Transverse colon (tissue), 4 donors: ENCODE measurements around the gene PRSS35. TPM values are rescaled to one million over a fixed set of nuclear protein-coding genes. Genes with fewer than 3 reads are reported as not detected.

ENCODE experiments used
- DNase-seq: peaks from one replicate; pipeline ENCODE4 v3.0.0-alpha.2; 2019
- H3K27ac ChIP-seq, 4 donors: fragments of 200-600 bp; sonication (generic); 2 replicates each; pipeline ENCODE4 v1.5.1; 2016 to 2018; ENCODE audit warnings: inconsistent platforms in 4 of 4
- H3K27me3 ChIP-seq: fragments of 200-600 bp; sonication (generic); 2 replicates; pipeline ENCODE4 v1.5.1; 2017; ENCODE audit warnings: inconsistent platforms
- H3K36me3 ChIP-seq, 4 donors: fragments of 200-600 bp; sonication (generic); 2 replicates each; pipeline ENCODE4 v1.5.1; 2017 to 2019; ENCODE audit warnings: inconsistent platforms in 4 of 4
- H3K4me1 ChIP-seq, 4 donors: fragments of 200-600 bp; sonication (generic); 2 replicates each; pipeline ENCODE4 v1.5.1; 2017 to 2020; ENCODE audit warnings: inconsistent platforms in 4 of 4
- H3K4me3 ChIP-seq, 4 donors: fragments of 200-600 bp; sonication (generic); 1 replicate in 1 of 4; 2 replicates in 3 of 4; pipeline versions ENCODE4 v1.5.1 to v1.6.1; 2017 to 2019; ENCODE audit warnings: inconsistent platforms in 4 of 4
- H3K9me3 ChIP-seq, 2 donors: fragments of 200-600 bp; sonication (generic); 2 replicates each; pipeline ENCODE4 v1.5.1; 2017 to 2019; ENCODE audit warnings: inconsistent platforms in 2 of 2
- EP300 ChIP-seq: sonication (generic); formaldehyde crosslinking; IDR thresholded peaks from one replicate; pipeline ENCODE4 v1.6.1; 2017; ENCODE audit warnings: antibody characterized with exemption, low read depth
- POLR2A ChIP-seq: fragments of 450-650 bp; IDR thresholded peaks from one replicate; pipeline ENCODE4 v1.6.1; 2016; ENCODE audit warnings: antibody characterized with exemption, mild to moderate bottlenecking, moderate library complexity
- POLR2AphosphoS5 ChIP-seq, 3 donors: sonication (generic); formaldehyde crosslinking; IDR thresholded peaks; one replicate each; pipeline ENCODE4 v1.6.1; 2016; ENCODE audit warnings: antibody characterized with exemption in 3 of 3
- WGBS, 2 donors: methylation state at CpG; one replicate each; pipeline ENCODE4 v1.1.5; 2018; ENCODE audit warnings: low coverage in 1 of 2; 5-methylcytosine and 5-hydroxymethylcytosine counted together
- in situ Hi-C, 4 donors: fragments of 200-750 bp; cut with MboI; loops; one replicate each; pipeline versions ENCODE4 v1.15.0 to v1.15.1; 2017; ENCODE audit warnings: low sequenced_read_pairs in 3 of 4, low pct_ligation_motif_present in 1 of 4, low pct_unique_long_range_greater_than_20kb in 1 of 4
- intact Hi-C: fragments of 100-400 bp; cut with DNase I; formaldehyde crosslinking; loops from one replicate; pipeline ENCODE4 v1.15.1; 2023; ENCODE audit warnings: low total_unique reads
- total RNA-seq, 4 donors: library from RNA; depleted of rRNA; stranded (reverse); fragments of >200 nt; gene quantifications; one replicate each; pipeline ENCODE4 v1.1.0, GENCODE V29; 2016
- TF ChIP-seq, protein P1 (sequence below), 5 experiments: fragments of 200-600 bp in 3 of 5; fragments of 450-650 bp in 2 of 5; sonication (generic) in 3 of 5; IDR thresholded peaks; 1 replicate in 2 of 5; 2 replicates in 3 of 5; pipeline ENCODE4 v1.5.1; 2016 to 2017; ENCODE audit warnings: antibody characterized with exemption in 5 of 5, inconsistent platforms in 3 of 5, mild to moderate bottlenecking in 2 of 5, moderate library complexity in 1 of 5

PRSS35 gene
- total RNA-seq, 4 donors from 2014 or later: not detected

DNA sequence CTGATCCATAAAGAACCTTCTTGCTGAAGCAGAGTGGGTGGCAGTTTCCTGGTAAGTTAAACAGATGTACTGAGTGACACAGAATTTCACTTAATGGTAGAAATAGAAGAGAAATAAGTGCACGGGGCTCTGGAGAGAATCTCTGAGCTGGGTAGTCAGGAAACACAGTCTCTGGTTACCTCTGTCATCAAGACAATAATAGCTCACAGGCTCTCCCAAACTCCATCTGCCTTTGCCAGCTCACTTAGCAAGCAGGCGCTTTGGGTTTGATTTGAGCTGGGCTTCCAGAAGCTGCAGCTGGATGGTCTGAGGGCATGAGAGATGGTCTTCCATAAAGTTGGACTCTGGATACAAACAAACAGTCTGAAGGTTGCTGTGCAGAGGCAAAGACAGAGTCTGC is 39.6 kb upstream of the PRSS35 start:
- TF ChIP-seq POLR2AphosphoS5 (IDR thresholded peaks at IDR 0.05) (no peak), POLR2A (no peak), EP300 (no peak)
- TF ChIP-seq, protein P1, sequence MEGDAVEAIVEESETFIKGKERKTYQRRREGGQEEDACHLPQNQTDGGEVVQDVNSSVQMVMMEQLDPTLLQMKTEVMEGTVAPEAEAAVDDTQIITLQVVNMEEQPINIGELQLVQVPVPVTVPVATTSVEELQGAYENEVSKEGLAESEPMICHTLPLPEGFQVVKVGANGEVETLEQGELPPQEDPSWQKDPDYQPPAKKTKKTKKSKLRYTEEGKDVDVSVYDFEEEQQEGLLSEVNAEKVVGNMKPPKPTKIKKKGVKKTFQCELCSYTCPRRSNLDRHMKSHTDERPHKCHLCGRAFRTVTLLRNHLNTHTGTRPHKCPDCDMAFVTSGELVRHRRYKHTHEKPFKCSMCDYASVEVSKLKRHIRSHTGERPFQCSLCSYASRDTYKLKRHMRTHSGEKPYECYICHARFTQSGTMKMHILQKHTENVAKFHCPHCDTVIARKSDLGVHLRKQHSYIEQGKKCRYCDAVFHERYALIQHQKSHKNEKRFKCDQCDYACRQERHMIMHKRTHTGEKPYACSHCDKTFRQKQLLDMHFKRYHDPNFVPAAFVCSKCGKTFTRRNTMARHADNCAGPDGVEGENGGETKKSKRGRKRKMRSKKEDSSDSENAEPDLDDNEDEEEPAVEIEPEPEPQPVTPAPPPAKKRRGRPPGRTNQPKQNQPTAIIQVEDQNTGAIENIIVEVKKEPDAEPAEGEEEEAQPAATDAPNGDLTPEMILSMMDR (IDR thresholded peaks at IDR 0.05): no peak
- H3K4me1 ChIP-seq: peaks cover 0 to 7% (median 2%) of the 10 kb centered on the region in 4 donors
- intact Hi-C loops: no loop called here
- in situ Hi-C loops: no loop called here
- H3K27ac ChIP-seq: no peak overlapping the region
- H3K27me3 ChIP-seq: no peaks in the 10 kb centered on the region
- DNase-seq: no peak
- no peak overlapping the region for H3K4me3 ChIP-seq
- no peaks in the 10 kb centered on the region for H3K36me3 ChIP-seq
- WGBS, 2 donors: 71 to 83% methylated on average over 1 to 2 of the region's 2 CpGs
- no peaks in the 10 kb centered on the region for H3K9me3 ChIP-seq

GRCh38 chr6:83474309-83474708 is 38.0 kb upstream of the PRSS35 start:
- H3K4me3 ChIP-seq: no peak overlapping the region
- H3K9me3 ChIP-seq: no peaks in the 10 kb centered on the region
- no peaks in the 10 kb centered on the region for H3K36me3 ChIP-seq
- H3K4me1 ChIP-seq: peaks cover 0 to 7% (median 2%) of the 10 kb centered on the region in 4 donors
- no peak for TF ChIP-seq POLR2A
- TF ChIP-seq POLR2AphosphoS5 (IDR thresholded peaks at IDR 0.05): no peak
- TF ChIP-seq, protein P1 (IDR thresholded peaks at IDR 0.05): no peak
- TF ChIP-seq EP300: no peak
- no peaks in the 10 kb centered on the region for H3K27me3 ChIP-seq
- H3K27ac ChIP-seq: no peak overlapping the region
- peak; percentile 11 for DNase-seq
- in situ Hi-C loops: no loop called here
- 31 to 33% methylated on average over 4 of the region's 4 CpGs for WGBS, 2 donors
- intact Hi-C loops: no loop called here

- in situ Hi-C loops (no loop called here), intact Hi-C loops (no loop called here)
- DNase-seq: no peak
- Histone ChIP-seq H3K4me1 (peaks cover 0 to 7% (median 2%) of the 10 kb centered on the region in 4 donors), H3K9me3 (no peaks in the 10 kb centered on the region), H3K36me3 (no peaks in the 10 kb centered on the region), H3K27ac (no peak overlapping the region), H3K27me3 (no peaks in the 10 kb centered on the region), H3K4me3 (no peak overlapping the region)
- WGBS, 2 donors: 100% methylated on average over 1 of the region's 1 CpG
- no peak for TF ChIP-seq POLR2A
- TF ChIP-seq, protein P1 (IDR thresholded peaks at IDR 0.05): no peak
- no peak for TF ChIP-seq POLR2AphosphoS5 (IDR thresholded peaks at IDR 0.05)
- TF ChIP-seq EP300: no peak
These were observed 35.4 kb upstream of the PRSS35 start for GRCh38 chr6:83476971-83477370.

DNA sequence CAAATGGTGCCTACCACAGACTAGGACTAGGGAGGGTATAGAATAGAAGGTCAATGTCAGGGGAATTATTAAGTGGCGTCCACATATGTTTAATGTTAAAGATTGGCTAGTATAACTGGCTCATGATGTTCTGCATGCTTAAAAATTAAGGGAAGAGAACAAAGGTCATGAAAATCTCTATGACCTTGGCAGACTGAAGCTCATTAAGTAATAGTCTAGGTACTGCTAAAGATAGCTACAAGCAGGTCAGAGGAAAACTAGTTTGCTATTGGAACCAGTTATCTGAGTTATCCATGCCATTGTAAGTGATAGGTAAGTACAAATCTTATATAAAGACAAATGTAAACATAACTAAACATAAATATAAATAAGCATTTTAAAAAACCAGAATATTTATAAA is 32.9 kb upstream of the PRSS35 start:
- no peak for DNase-seq
- Histone ChIP-seq H3K27me3 (no peaks in the 10 kb centered on the region), H3K36me3 (no peaks in the 10 kb centered on the region), H3K9me3 (no peaks in the 10 kb centered on the region), H3K27ac (no peak overlapping the region), H3K4me3 (no peak overlapping the region), H3K4me1 (peaks cover 0 to 4% (median 2%) of the 10 kb centered on the region in 4 donors)
- in situ Hi-C loops: no loop called here
- 83 to 85% methylated on average over 1 of the region's 1 CpG for WGBS, 2 donors
- intact Hi-C loops: no loop called here
- TF ChIP-seq, protein P1 (IDR thresholded peaks at IDR 0.05): no peak
- TF ChIP-seq POLR2A: no peak
- TF ChIP-seq POLR2AphosphoS5 (IDR thresholded peaks at IDR 0.05): no peak
